Stimulated activated CD4-positive, alpha-beta T cell treated with anti-CD3 and anti-CD28 coated beads, Interleukin-12 subunit alpha, Interleukin-12 subunit beta, amount 100 ng/mL, for 24 hours (primary cell): ENCODE results near the gene UPK1A.
"Not testable (repeated sequence)": the region's sequence is repeated elsewhere in the genome, so short reads cannot be mapped to it uniquely, and the experiment has no call there.

Source experiments
- DNase-seq, 2 experiments: peaks; one replicate each; pipeline ENCODE4 v3.0.0-alpha.2; 2020; ENCODE audit warnings: low read depth in 2 of 2

Gene UPK1A

DNA sequence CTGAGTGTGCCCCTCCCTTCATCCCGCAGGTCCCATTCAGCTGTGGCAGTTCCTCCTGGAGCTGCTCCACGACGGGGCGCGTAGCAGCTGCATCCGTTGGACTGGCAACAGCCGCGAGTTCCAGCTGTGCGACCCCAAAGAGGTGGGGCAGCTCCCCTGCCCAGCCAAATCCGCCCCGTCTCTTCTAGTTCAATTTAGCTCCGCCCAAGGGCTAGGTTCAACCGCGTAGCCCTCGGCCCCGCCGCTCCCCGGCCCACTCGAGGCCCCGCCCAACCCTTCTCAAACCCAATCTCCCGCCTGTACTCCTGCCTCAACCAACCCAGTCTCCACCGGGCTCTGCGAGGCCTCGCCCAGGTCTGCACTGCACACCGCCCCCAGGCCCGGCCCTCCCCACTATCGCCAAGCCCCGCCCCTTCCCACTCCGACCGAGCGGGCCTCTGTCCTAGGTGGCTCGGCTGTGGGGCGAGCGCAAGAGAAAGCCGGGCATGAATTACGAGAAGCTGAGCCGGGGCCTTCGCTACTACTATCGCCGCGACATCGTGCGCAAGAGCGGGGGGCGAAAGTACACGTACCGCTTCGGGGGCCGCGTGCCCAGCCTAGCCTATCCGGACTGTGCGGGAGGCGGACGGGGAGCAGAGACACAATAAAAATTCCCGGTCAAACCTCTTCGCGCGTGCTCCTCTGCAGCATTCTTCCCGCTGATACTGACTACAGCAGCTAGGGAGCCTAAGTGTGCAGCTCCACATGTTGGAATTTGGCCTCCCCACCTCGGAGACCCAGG lies 21.9 kb upstream of the UPK1A start:
- DNase-seq, result peak; percentile 86 to 97

DNA sequence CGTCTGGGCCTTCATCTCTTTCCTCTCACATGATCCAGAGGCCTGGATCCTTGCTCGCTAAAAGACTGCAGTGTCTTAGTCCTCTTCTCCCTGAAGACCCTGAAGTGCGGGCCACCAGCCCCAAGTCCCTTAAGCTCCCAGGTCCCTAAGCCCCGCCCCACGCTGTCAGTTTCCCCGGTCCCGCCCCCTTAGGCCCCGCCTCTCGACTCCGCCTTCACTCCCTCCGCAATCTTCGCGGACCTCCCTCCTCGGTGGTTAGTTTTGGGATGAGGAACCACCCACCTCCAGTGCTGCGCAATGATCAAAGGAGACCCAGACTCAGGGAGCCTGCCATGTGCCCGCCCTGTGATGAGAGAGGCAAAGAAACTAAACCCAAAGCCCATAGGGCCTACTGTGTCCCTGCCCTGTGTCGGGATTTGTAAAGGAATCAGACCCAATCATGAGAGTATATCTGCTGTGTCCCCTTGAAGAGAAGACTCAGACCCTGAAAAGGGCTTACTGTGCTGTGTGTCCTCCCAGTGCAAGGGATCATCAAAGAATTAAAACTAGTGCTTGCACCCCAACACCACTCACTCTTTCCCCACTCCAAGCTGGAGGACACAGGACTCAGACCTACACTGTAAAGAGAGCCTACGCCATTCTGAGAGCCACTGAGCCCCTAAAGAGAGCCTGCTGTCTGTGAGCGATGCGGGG lies 21.2 kb upstream of the UPK1A start:
- DNase-seq, result peak; percentile 67 to 90

DNA sequence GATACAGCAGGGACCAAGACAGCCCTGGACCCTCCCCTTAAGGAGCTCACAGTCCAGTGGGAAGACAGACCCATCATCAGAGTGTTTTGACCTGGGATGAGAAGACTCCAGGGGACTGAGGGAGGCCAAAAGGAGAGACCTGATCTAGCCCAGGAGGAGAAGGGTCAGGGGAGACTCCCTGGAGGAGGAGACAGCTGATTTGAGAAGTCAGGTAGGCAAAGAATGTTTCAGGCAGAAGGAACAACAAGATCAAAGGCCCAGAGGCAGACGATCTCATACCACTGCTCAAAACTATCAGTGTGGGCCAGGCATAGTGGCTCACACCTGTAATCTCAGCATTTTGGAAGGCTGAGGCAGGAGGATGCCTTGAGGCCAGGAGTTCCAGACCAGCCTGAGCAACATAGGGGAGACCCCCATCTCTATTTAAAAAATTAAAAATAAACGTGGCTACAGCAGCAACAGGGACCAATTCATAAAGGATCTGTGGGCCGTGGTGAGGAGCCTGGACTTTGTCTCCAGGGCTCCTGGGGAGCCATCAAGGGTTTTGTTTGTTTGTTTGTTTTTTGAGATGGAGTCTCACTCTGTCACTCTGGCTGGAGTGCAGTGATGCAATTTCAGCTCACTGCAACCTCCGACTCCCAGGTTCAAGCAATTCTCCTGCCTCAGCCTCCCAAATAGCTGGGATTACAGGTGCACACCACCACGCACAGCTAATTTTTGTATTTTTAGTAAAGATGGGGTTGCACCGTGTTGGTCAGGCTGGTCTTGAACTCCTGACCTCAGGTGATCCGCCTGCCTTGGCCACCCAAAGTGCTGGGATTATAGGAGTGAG lies 20.4 kb upstream of the UPK1A start:
- DNase-seq, result no peak

DNA sequence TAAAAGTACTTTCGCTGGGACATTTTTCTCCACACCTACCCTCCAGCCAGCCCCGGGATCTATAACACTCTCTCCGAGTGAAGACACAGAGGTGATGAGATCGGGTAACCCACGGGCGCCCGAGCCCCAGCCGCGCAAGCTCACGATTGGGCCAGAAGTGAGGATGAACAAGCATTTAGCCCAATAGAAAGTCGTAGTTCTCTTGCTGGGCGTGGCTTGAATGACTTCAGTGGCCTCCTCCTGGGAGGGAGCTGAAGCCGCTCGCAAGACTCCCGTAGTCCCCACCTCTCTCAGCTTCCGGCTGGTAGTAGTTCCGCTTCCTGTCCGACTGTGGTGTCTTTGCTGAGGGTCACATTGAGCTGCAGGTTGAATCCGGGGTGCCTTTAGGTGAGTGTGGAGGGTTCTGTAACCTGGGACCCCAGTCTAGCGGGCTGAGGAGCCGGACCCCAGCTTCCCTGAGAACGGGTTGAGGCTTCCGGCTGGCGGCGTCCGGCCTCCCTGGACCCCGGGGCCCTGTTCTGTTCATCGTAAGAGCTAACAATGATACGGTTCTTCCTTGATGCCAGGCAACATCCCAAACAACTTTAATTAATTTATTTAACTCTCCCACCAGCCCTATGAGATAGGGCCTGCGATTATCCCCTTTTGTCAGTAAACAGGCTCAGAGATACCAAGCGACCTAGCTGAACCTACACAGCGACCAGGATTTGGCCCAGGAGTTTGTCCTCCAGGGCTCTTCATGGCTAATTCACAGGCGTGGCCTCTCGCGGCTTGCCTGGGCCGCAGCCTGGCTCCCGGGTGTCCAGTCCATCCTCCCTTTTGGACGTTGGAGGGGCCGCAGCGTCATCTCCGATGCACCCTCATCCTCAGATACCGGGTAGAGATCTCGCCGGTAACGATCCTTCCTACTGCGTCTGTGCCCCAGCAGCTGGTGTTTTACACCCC lies 18.0 kb upstream of the UPK1A start, which contains the start of gene COX6B1:
COX6B1 (plus strand) TSS at position 307 of the 945 bp plus-strand sequence. CDS start 2,921 bp downstream, outside the sequence.
- DNase-seq, result peak; percentile 83 to 89

DNA sequence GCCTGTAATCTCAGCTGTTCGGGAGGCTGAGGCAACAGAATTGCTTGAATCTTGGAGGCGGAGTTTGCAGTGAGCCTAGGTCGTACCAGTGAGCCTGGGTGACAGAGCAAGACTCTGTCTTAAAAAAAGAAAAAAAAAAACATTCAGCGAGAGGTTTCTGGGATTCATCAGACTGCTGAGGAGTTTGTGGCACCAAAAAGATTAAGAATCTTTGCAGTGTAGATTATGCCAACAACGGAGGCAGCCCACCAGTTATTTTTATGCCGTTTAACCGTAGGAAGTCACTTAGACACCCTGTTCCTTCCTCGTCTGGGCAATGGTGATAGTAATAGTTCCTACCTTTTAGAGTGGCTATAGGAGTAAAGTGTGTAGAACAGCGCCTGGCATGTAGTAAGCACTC lies 15.7 kb upstream of the UPK1A start:
- DNase-seq, result no peak

DNA sequence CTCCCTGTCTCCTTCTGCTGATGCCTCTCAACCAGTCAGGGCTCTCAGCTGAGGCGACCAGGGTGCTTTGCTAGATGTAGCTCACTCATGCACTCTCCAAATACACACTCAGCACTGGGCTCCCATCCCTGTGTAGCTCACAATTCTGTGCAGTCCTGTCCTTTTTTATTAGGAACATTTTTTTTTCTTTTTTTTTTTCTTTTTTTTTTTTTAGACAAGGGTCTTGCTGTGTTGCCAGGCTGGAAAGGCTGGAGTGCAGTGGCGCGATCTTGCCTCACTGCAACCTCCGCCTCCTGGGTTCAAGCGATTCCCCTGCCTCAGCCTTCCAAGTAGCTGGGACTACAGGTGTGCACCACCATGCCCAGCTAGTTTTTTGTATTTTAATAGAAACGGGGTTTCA lies 11.5 kb upstream of the UPK1A start:
- DNase-seq, result not testable (repeated sequence)

DNA sequence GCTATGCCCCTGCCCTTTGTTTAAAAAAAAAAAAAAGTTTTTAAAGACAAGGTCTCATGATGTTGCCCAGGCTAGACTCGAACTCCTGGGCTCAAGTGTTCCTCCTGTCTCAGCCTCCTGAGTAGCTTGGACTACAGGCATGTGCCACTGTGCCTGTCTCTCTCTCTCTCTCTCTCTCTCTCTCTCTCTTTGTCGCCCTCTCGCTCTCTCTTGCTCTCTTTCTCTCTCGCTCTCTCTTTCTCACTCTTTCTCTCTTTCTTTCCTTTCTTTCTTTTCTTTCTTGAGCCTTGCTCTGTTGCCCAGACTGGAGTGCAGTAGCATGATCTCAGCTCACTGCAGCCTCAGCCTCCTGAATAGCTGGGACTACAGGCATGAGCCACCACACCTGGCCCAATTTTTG lies 10.7 kb upstream of the UPK1A start:
- no peak for DNase-seq

DNA sequence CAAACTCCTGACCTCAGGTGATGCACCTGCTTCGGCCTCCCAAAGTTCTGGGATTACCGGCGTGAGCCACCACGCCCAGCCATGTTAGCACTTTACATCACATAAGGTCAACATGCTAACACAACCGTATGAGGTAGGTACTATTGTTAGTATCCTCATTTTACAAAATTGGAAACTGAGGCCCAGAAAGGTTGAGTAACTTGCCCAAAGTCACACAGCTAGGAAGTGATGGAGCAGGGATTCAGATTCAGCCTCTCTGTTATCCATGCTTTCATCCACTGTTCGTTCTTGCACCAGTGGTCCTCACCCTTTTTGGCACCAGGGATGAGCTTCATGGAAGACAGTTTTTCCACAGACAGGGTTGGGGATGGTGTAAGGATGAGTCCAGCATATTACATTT lies 9.6 kb upstream of the UPK1A start:
- DNase-seq, result no peak

DNA sequence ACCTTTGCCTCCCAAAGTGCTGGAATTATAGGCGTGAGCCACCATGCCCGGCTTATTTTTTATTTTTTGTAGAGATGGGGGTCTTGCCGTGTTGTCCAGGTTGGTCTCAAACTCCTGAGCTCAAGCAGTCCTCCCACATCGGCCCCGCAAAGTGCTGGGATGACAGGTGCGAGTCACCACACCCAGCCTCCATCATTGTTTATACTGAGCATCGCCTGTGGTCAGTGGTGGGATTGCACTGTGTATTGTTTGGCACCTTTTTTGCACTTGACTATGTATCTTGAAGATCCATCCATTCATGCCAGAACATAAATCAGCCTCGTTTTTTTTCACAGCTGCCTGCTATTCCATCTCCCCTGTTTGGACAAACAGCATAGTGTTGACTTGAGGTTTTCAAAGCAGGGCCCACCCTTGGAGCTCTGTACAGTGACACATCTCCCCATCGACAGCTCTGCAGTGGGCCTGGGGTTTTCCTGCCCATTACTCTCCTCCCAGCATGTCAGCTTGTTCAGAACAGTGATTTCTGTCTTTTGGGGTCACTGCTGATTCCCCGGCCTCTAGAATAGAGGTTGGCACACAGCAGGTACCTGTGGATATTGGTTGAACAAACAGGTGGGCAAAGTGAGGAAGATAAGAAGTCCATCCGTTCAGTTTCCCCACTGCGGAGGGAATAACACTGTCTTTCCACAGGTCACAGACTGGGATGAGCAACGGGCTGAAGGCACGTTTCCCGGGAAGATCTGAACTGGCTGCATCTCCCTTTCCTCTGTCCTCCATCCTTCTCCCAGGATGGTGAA lies 8.2 kb upstream of the UPK1A start:
- no peak for DNase-seq

DNA sequence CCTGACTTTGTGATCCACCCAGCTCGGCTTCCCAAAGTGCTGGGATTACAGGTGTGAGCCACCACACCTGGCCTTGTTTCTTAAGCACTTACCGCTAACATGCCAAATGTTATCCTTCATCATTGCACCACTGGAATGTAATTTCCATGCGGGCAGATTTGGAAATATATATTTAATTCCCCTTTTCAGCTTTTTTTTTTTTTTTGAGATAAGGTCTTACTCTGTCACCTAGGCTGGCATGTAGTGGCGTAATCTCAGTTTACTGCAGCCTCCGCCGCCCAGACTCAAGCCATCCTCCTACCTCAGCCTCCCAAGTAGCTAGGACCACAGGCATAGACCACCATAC lies 4.3 kb upstream of the UPK1A start:
- DNase-seq, result no peak

DNA sequence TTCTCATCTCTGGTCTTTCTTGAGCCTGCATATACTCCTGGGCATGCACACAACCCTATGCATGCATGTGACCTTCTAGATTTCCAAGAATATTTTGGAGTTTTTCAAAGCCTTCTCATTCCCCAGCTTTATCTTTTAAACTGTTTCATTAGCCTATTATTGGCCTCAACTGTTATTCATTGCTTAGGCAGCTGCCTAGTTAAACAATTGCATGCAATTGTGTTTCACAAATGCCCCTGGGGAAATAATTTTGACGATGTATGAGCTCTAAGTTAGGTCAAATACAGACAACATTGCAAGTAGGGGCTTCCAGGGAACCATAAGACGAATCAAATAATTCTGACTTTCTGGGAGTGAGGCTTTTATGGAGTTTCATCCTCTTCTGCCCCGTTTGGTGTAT lies 2.3 kb upstream of the UPK1A start:
- DNase-seq, result no peak

DNA sequence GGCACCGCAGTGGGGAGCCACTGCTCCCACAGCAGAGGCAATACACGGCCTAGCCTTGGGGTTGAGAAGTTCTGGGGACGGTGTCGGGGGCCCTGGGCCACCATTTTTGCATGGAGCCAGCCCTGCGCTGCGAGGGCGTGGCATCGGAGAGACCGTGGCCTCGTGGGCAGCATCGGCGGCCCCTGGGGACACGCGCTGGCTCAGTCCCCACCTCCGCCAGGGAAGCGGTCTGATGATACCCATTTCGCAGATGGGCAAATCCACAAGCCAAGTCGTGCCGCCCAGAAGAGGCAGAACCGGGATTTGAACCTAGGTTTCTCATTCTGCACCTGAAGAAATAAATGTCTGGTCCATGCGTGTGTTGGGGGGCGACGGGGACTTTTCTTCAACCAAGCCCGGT lies 1.2 kb upstream of the UPK1A start:
- DNase-seq, result no peak

DNA sequence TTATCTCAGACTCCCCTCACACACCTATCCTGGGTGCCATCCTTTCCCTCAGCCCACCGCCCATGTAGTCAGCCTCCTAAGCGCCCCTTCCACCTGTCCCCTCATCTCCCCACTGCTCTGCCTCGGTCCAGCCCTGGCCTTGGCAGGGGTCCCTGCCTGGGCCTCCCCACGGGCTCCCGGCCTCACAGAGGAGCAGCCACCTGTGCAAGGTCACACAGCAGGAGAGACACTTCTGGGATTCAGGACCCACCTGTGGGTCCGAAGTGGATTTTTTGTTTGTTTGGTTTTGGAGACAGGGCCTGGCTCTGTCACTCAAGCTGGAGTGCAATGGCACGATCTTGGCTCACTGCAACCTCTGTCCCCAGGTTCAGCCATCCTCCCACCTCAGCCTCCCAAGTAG lies 713 bp upstream of the UPK1A start:
- no peak for DNase-seq

DNA sequence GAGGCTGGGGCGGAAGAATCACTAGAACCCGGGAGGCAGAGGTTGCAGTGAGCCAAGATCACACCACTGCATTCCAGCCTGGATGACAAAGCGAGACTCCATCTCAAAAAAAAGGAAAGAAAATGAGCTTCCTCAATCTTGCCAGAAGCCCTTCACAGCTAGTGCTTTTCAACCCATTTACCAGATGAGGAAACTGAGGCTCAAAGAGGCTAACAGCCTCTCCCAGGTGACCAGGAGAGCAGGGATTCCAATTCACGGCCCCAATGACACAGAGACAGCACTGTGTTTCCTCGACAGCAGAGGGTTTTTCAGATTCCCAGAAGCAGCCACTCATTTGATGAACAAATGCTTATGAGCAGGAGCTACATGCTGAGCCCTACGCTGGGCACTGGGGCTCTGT lies 3.2 kb downstream of the UPK1A start:
- DNase-seq, result no peak

DNA sequence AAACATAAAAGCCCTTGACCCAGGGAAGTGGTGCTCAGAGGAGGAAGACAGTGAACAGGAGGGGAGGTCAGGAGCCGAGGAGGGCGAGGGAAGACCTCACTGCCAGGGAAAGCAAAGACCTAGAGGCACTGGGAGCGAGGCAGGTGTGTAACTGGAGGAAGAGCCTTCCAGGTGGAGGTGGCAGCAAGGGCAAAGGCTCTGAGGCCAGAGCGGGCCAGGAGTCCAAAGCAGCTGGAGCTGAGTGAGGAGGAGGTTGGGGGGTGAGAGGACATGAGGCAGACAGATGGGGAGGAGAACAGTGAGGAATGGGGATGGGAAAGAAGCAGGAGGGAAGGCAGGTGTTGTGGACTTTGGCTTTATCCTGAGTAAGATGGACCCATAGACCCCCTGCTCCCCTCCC lies 3.7 kb downstream of the UPK1A start:
- DNase-seq, result no peak

DNA sequence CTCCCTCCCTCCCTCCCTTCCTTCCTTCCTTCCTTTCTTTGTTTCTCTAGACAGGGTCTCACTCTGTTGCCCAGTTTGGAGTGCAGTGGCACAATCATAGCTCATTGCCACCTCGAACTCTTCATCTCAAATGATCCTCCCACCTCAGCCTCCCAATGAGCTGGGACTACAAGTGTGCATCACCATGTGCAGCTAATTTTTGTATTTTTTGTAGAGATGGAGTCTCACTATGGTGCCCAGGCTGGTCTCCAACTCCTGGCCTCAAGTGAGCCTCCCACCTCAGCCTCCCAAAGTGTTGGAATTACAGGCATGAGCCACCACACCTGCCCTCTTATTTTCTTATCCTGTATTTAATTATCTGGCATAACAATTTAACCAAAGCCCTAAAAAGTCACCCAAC lies 4.4 kb downstream of the UPK1A start:
- no peak for DNase-seq

DNA sequence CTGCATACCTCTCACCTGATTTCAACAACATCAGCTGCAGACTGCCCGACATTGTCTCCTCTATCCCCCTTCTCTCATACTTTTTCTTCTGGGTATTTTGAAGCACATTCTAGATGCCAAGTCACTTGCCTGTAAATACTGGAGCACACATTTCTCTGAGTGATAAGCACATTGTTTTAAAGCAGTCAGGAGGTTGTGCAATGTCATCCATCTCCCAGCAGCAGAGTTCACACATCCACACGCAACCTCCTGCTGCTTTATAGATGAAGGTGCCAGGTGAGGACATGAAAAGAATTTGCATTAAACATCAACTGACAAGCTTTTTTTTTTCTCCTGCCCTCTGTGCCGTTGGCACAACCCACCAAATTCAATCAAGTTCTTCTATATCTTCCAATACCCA lies 5.5 kb downstream of the UPK1A start:
- DNase-seq, result no peak

DNA sequence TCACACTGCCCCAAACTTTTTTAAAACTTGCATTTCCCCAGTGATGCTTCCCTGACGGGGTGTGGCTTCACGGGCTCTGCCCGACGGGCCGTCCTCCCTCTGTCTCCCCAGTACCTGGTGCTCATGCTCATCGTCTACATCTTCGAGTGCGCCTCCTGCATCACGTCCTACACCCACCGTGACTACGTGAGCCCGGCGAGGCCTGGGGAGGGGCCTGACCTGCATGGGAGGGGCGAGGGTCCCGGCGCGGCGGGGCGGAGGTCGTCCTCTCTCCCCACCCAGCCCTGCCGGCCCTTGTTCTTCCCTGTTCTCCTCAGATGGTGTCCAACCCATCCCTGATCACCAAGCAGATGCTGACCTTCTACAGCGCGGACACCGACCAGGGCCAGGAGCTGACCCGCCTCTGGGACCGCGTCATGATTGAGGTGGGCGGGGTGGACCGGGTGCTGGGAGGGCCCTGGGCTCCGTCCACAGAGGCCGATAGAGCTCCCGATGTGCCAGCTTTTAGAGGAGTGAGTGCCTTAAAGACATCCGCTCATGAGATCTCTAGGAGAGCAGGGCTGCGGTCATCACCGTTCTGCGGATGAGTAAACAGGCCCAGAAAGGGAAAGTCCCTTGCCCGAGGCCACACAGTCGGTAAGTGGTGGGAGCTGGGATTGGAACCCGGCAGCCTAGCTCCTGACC lies 6.9 kb downstream of the UPK1A start:
- DNase-seq, result peak; percentile 20 to 49

DNA sequence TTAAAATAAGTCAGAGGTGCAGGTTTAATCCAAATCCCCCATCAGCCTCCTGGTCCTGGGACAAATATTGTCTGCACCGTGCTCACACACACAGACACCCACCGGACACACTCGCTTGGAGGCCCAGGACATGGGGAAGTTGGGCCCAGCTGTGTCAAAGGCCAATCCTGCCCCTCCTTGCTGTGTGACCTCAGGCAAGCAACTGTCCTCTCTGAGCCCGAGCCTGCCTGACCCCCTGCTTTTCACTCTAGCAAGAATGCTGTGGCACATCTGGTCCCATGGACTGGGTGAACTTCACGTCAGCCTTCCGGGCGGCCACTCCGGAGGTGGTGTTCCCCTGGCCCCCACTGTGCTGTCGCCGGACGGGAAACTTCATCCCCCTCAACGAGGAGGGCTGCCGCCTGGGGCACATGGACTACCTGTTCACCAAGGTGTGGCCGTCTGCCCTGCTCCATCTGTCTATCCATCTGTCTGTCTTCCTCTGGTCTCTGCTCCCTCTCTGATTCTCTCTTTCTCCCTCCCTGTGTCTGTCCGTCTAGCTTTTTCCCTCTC lies 9.3 kb downstream of the UPK1A start:
- no peak for DNase-seq

DNA sequence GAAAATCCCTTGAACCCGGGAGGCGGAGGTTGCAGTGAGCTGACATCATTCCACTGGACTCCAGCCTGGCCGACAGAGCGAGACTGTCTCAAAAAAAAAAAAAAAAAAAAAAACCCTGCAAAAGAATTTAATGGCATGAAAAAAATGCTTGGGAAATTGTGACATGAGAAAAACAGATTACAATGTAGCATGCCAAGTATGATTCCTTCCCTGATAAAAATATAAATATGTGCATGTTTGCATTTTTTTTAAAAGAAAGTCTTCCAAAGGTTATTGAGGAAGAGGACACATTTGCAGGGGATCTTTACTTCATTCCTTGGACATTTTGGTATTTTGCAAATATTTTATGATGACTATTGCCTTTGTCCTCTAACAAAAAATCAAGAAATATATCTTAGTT lies 23.5 kb downstream of the UPK1A start:
- no peak for DNase-seq
